Liver (tissue), 9 donors: ENCODE results near the gene MAP4K2. TPM values are rescaled to one million over a fixed set of nuclear protein-coding genes. Genes with fewer than 3 reads are reported as not detected.

ENCODE experiments used
- DNase-seq: peaks from one replicate; pipeline ENCODE4 v3.0.0-alpha.2; 2017; ENCODE audit warnings: low spot score
- H3K27ac ChIP-seq, 2 donors: one replicate each; pipeline ENCODE4 v1.7.0; 2013; ENCODE audit warnings: inconsistent platforms in 2 of 2, low read length in 2 of 2, control low read depth in 1 of 2, low read depth in 1 of 2, mild to moderate bottlenecking in 1 of 2
- H3K27me3 ChIP-seq, 4 donors: one replicate each; pipeline versions ENCODE4 v1.6.1 to v1.7.0; 2013; ENCODE audit warnings: low read length in 3 of 4, inconsistent platforms in 1 of 4, mild to moderate bottlenecking in 1 of 4, moderate library complexity in 1 of 4; ENCODE audit not compliant: control insufficient read depth in 4 of 4, insufficient read depth in 4 of 4
- H3K36me3 ChIP-seq, 4 donors: one replicate each; pipeline versions ENCODE4 v1.6.1 to v1.7.0; 2013; ENCODE audit warnings: low read length in 3 of 4, mild to moderate bottlenecking in 3 of 4, low read depth in 1 of 4, moderate library complexity in 1 of 4; ENCODE audit not compliant: control insufficient read depth in 4 of 4, insufficient read depth in 3 of 4
- H3K4me1 ChIP-seq, 4 donors: one replicate each; pipeline versions ENCODE4 v1.6.1 to v1.7.0; 2013; ENCODE audit warnings: low read length in 3 of 4, mild to moderate bottlenecking in 3 of 4, moderate library complexity in 1 of 4; ENCODE audit not compliant: control insufficient read depth in 4 of 4, insufficient read depth in 4 of 4
- H3K4me3 ChIP-seq, 3 donors: one replicate each; pipeline versions ENCODE4 v1.6.1 to v1.7.0; 2013; ENCODE audit warnings: low read length in 3 of 3, control low read depth in 1 of 3, low read depth in 1 of 3, mild to moderate bottlenecking in 1 of 3
- H3K9ac ChIP-seq, 2 donors: one replicate each; pipeline ENCODE4 v1.7.0; 2013; ENCODE audit warnings: low read length in 2 of 2, mild to moderate bottlenecking in 2 of 2, moderate library complexity in 2 of 2, control low read depth in 1 of 2, low read depth in 1 of 2
- H3K9me3 ChIP-seq, 4 donors: one replicate each; pipeline versions ENCODE4 v1.6.1 to v1.7.0; 2013; ENCODE audit warnings: low read length in 3 of 4; ENCODE audit not compliant: control insufficient read depth in 4 of 4
- ATF3 ChIP-seq: IDR thresholded peaks from 2 replicates; pipeline ENCODE4 v1.6.1; 2016; ENCODE audit warnings: antibody characterized with exemption
- CTCF ChIP-seq: fragments of 150-350 bp; IDR thresholded peaks from 2 replicates; pipeline ENCODE4 v1.5.1; 2017; ENCODE audit warnings: improper control_type of control experiment, low read depth, low read length; ENCODE audit not compliant: missing input control
- EGR1 ChIP-seq, 2 donors: IDR thresholded peaks; 2 replicates each; pipeline ENCODE4 v1.6.1; 2016 to 2018; ENCODE audit warnings: antibody characterized with exemption in 2 of 2, low read depth in 2 of 2
- FOXA1 ChIP-seq: IDR thresholded peaks from 2 replicates; pipeline ENCODE4 v1.6.1; 2016; ENCODE audit warnings: antibody characterized with exemption
- FOXA2 ChIP-seq: IDR thresholded peaks from 2 replicates; pipeline ENCODE4 v1.6.1; 2016; ENCODE audit warnings: antibody characterized with exemption
- GABPA ChIP-seq, 2 donors: IDR thresholded peaks in 1 of 2; conservative IDR thresholded peaks in 1 of 2; 2 replicates each; pipeline ENCODE4 v1.6.1; 2016; ENCODE audit warnings: antibody characterized with exemption in 2 of 2, mild to moderate bottlenecking in 1 of 2, moderate library complexity in 1 of 2
- HNF4A ChIP-seq, 2 donors: conservative IDR thresholded peaks; 2 replicates each; pipeline ENCODE4 v1.6.1; 2016; ENCODE audit warnings: antibody characterized with exemption in 2 of 2, mild to moderate bottlenecking in 2 of 2
- HNF4G ChIP-seq: IDR thresholded peaks from 2 replicates; pipeline ENCODE4 v1.6.1; 2016; ENCODE audit warnings: antibody characterized with exemption
- JUND ChIP-seq, 2 donors: IDR thresholded peaks; 2 replicates each; pipeline ENCODE4 v1.6.1; 2016; ENCODE audit warnings: antibody characterized with exemption in 2 of 2
- MAX ChIP-seq: IDR thresholded peaks from 2 replicates; pipeline ENCODE4 v1.6.1; 2016; ENCODE audit warnings: antibody characterized with exemption
- NR2F2 ChIP-seq: IDR thresholded peaks from 2 replicates; pipeline ENCODE4 v1.6.1; 2016; ENCODE audit warnings: antibody characterized with exemption
- RAD21 ChIP-seq, 2 donors: IDR thresholded peaks; 2 replicates each; pipeline ENCODE4 v1.6.1; 2016; ENCODE audit warnings: antibody characterized with exemption in 2 of 2, mild to moderate bottlenecking in 2 of 2
- REST ChIP-seq: IDR thresholded peaks from 2 replicates; pipeline ENCODE4 v1.6.1; 2016; ENCODE audit warnings: antibody characterized with exemption, mild to moderate bottlenecking
- RXRA ChIP-seq, 2 donors: IDR thresholded peaks; 2 replicates each; pipeline ENCODE4 v1.6.1; 2017 to 2018; ENCODE audit warnings: antibody characterized with exemption in 2 of 2, mild to moderate bottlenecking in 1 of 2
- SP1 ChIP-seq: IDR thresholded peaks from 2 replicates; pipeline ENCODE4 v1.6.1; 2018; ENCODE audit warnings: antibody characterized with exemption, mild to moderate bottlenecking
- TAF1 ChIP-seq: conservative IDR thresholded peaks from 2 replicates; pipeline ENCODE4 v1.6.1; 2016; ENCODE audit warnings: antibody characterized with exemption, mild to moderate bottlenecking
- YY1 ChIP-seq: IDR thresholded peaks from 2 replicates; pipeline ENCODE4 v1.6.1; 2016; ENCODE audit warnings: antibody characterized with exemption, mild to moderate bottlenecking
- ZBTB33 ChIP-seq: IDR thresholded peaks from 2 replicates; pipeline ENCODE4 v1.6.1; 2016; ENCODE audit warnings: antibody characterized with exemption
- WGBS: extraction: QIAGEN DNeasy Blood & Tissue Kit; methylation state at CpG from one replicate; pipeline ENCODE4 v1.1.7; 2013; 5-methylcytosine and 5-hydroxymethylcytosine counted together
- polyA plus RNA-seq, 2 donors: library from polyadenylated mRNA; stranded (reverse) in 1 of 2; unstranded in 1 of 2; fragments of 200-250 nt in 1 of 2; fragments of >200 nt in 1 of 2; fragmentation: Nextera tagmentation in 1 of 2; extraction: Ambion mirVana in 1 of 2; gene quantifications; one replicate each; pipeline versions ENCODE4 v1.2.1 to v1.2.3, GENCODE V29; 2013 to 2015
- total RNA-seq, 2 donors: library from RNA; depleted of rRNA; stranded (reverse); fragments of >200 nt; gene quantifications; one replicate each; pipeline ENCODE4 v1.2.3, GENCODE V29; 2014
- donor health status: healthy.
- donor health status: healthy.
- donor health status: healthy.
- donor health status: healthy.
- donor health status: healthy.

The MAP4K2 gene
- total and polyA plus RNA-seq, 4 donors, result 2.1 to 6.9 (median 3.5) TPM

GRCh38 chr11:64810891-64811272 lies 7.9 kb upstream of the MAP4K2 start:
- no peak overlapping the region for H3K9ac ChIP-seq
- DNase-seq, result no peak
- no peaks in the 10 kb centered on the region for H3K27me3 ChIP-seq
- WGBS, result 41% methylated on average over 17 of the region's 17 CpGs
- H3K9me3 ChIP-seq, result no peaks in the 10 kb centered on the region
- TF ChIP-seq MAX (peak; percentile 0), YY1 (no peak), FOXA1 (no peak), ATF3 (no peak)
- peaks cover 0 to 10% (median 2%) of the 10 kb centered on the region in 4 donors for H3K36me3 ChIP-seq
- peaks cover 6 to 21% (median 16%) of the 10 kb centered on the region in 4 donors for H3K4me1 ChIP-seq
- peak overlapping the region; percentile 1 to 84 (median 63) for H3K4me3 ChIP-seq
- peak overlapping the region in 1 of 2 donors; percentile 54 for H3K27ac ChIP-seq

- Histone ChIP-seq H3K27me3 (no peaks in the 10 kb centered on the region), H3K36me3 (peaks cover 0 to 15% (median 2%) of the 10 kb centered on the region in 4 donors), H3K4me3 (peak within 1 kb of the TSS; percentile 63 to 84 (median 81)), H3K4me1 (peaks cover 6 to 16% (median 12%) of the 10 kb centered on the region in 4 donors), H3K27ac (peak within 1 kb of the TSS; percentile 15 to 54), H3K9me3 (no peaks in the 10 kb centered on the region), H3K9ac (no peak within 1 kb of the TSS)
- peak; percentile 89 for DNase-seq
- WGBS, result under 1% methylated on average over 46 of the region's 46 CpGs
- no peak for TF ChIP-seq RAD21 (IDR thresholded peaks at IDR 0.05)
- TF ChIP-seq TAF1, result peak; percentile 87
- peak; percentile 87 for TF ChIP-seq YY1
- TF ChIP-seq RXRA (IDR thresholded peaks at IDR 0.05), result peak; percentile 44 to 48
- TF ChIP-seq NR2F2, result no peak
- peak; percentile 42 to 48 for TF ChIP-seq HNF4A (conservative IDR thresholded peaks at IDR 0.05)
- peak in 1 of 2 donors; percentile 88 for TF ChIP-seq GABPA (IDR thresholded peaks at IDR 0.05 in 1 of 2, conservative IDR thresholded peaks at IDR 0.05 in 1 of 2)
- no peak for TF ChIP-seq ATF3
- no peak for TF ChIP-seq JUND (IDR thresholded peaks at IDR 0.05)
- no peak for TF ChIP-seq CTCF
- no peak for TF ChIP-seq MAX
- peak; percentile 89 for TF ChIP-seq SP1
- TF ChIP-seq EGR1 (IDR thresholded peaks at IDR 0.05; ENCODE audit: low read depth in 2 of 2), result no peak
- TF ChIP-seq FOXA1, result peak; percentile 25
- no peak for TF ChIP-seq HNF4G
- TF ChIP-seq FOXA2, result no peak
- peak; percentile 88 for TF ChIP-seq REST
- no peak for TF ChIP-seq ZBTB33
Observed at GRCh38 chr11:64810271-64810890, 7.4 kb upstream of the MAP4K2 start, which contains the start of gene MEN1. TSS of gene MEN1 (minus strand) at chr11:64810551. CDS start at chr11:64810109, 442 bp downstream.
